ENCODE results near the gene PFDN1. TPM values are rescaled to one million over a fixed set of nuclear protein-coding genes. Genes with fewer than 3 reads are reported as not detected.
A peak's percentile ranks its signal among the peaks of the same experiment; 100 is the strongest.

The PFDN1 gene
- total and polyA plus RNA-seq, 12 donors, result 49.1 to 194 (median 86.8) TPM

DNA sequence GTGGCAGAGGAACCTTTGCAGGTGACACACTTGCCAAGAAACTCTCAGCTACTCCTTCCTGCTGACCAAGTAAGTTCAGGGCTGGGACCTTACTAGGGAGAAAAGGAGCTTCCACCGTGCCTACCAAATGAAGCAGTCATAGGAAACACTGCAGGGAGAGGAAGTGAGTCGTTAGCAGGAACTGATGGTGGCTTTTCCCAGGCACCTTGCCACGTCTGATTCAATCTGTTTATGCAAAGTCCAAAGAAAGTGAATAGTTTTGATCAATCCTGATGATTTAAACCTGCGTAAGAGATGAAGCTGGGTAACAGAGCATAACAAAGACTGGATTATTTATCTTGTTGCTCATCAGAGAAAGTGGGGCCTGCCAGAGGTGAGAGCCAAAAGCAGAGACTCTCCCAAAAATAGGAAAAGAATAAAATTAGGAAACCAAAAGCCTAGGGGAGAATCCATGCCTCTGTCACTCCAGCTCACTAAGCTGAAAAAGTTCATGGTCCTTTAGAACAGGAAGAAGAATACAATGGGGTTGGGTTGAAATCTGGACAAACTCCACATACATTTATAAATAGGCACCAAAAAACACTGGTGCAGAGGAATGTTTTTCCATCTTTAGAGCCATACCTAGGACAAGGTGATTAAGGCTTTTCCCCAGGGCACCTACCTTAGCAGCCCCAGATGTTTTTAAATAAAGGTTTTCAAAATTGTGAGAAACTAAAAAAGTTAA is 9.3 kb upstream of the PFDN1 start:
- H3K27ac ChIP-seq, result peak overlapping the region in 2 of 5 donors; percentile 58 to 59
- no peaks in the 10 kb centered on the region for H3K9me3 ChIP-seq (replicated peaks in 1 of 3)
- intact Hi-C loops (cut with DNase I), result no loop called here
- WGBS, 4 donors, result 18 to 40% (median 32%) methylated on average over 4 of the region's 4 CpGs
- H3K36me3 ChIP-seq (replicated peaks in 1 of 2), result no peaks in the 10 kb centered on the region
- DNase-seq, result peak in 6 of 7 donors; percentile 41 to 73 (median 54)
- H3K27me3 ChIP-seq, result no peaks in the 10 kb centered on the region
- TF ChIP-seq POLR2A (IDR thresholded peaks at IDR 0.05), result no peak
- TF ChIP-seq, protein P1, sequence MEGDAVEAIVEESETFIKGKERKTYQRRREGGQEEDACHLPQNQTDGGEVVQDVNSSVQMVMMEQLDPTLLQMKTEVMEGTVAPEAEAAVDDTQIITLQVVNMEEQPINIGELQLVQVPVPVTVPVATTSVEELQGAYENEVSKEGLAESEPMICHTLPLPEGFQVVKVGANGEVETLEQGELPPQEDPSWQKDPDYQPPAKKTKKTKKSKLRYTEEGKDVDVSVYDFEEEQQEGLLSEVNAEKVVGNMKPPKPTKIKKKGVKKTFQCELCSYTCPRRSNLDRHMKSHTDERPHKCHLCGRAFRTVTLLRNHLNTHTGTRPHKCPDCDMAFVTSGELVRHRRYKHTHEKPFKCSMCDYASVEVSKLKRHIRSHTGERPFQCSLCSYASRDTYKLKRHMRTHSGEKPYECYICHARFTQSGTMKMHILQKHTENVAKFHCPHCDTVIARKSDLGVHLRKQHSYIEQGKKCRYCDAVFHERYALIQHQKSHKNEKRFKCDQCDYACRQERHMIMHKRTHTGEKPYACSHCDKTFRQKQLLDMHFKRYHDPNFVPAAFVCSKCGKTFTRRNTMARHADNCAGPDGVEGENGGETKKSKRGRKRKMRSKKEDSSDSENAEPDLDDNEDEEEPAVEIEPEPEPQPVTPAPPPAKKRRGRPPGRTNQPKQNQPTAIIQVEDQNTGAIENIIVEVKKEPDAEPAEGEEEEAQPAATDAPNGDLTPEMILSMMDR (IDR thresholded peaks at IDR 0.05), result no peak
- no peak overlapping the region for H3K4me3 ChIP-seq
- H3K4me1 ChIP-seq (replicated peaks in 1 of 2), result peaks cover 5 to 16% of the 10 kb centered on the region in 2 donors

DNA sequence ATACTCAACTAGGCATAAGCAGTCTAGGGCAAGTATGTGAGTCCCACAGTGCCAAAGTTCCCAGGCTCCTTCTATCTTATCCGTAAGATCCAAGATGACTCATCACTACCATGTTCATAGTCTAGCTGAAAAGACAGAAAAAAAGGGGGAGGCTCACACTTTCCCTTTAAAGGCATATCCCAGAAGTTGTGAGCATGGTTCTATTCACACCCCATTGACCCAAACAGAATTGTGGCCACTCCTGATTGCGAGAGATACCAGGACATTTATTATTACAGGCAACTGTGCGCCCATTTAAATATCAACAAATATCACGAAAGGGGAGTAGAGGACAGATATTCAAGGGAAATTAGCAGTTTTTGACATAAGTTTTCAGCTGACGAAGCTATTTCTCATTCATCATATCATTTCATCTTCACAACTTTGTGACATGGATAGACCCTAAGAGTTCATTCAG is 8.1 kb upstream of the PFDN1 start:
- Histone ChIP-seq H3K9me3 (replicated peaks in 1 of 3) (no peaks in the 10 kb centered on the region), H3K36me3 (replicated peaks in 1 of 2) (no peaks in the 10 kb centered on the region), H3K4me3 (no peak overlapping the region), H3K27ac (peak overlapping the region in 1 of 5 donors; percentile 58), H3K27me3 (no peaks in the 10 kb centered on the region), H3K4me1 (replicated peaks in 1 of 2) (peaks cover 5 to 16% of the 10 kb centered on the region in 2 donors)
- peak in 4 of 7 donors; percentile 43 to 72 (median 66) for DNase-seq
- TF ChIP-seq, protein P1 (IDR thresholded peaks at IDR 0.05), result no peak
- TF ChIP-seq POLR2A (IDR thresholded peaks at IDR 0.05), result peak in 1 of 2 donors; percentile 13
- intact Hi-C loops (cut with DNase I), result no loop called here
- 69 to 79% (median 75%) methylated on average over 5 of the region's 5 CpGs for WGBS, 4 donors

DNA sequence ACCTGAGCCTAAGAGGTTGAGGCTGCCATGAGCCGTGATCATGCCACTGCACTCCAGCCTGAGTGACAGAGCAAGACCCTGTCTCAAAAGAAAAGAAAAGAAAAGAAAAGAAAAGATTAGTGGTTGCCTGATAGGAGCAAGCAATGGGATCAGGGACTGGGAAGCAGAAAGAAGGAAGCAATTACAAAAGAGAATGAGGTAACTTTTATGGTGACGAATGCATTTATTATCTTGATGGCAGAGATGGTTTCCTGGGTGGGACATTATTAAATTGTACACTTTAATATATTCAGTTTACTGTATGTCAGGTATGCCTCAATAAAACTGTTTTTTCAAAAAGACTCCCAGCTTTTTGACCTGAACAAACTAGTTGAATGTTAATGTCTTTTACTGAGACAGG is 7.5 kb upstream of the PFDN1 start:
- no peak for DNase-seq
- Histone ChIP-seq H3K4me3 (no peak overlapping the region), H3K36me3 (replicated peaks in 1 of 2) (no peaks in the 10 kb centered on the region), H3K9me3 (replicated peaks in 1 of 3) (no peaks in the 10 kb centered on the region), H3K4me1 (replicated peaks in 1 of 2) (peaks cover 5 to 16% of the 10 kb centered on the region in 2 donors), H3K27me3 (no peaks in the 10 kb centered on the region), H3K27ac (peak overlapping the region in 1 of 5 donors; percentile 7)
- intact Hi-C loops (cut with DNase I), result no loop called here
- TF ChIP-seq, protein P1 (IDR thresholded peaks at IDR 0.05), result no peak
- no peak for TF ChIP-seq POLR2A (IDR thresholded peaks at IDR 0.05)
- 66 to 79% (median 74%) methylated on average over 2 of the region's 2 CpGs for WGBS, 4 donors

- H3K36me3 ChIP-seq (replicated peaks in 1 of 2), result no peaks in the 10 kb centered on the region
- TF ChIP-seq, protein P1 (IDR thresholded peaks at IDR 0.05), result no peak
- TF ChIP-seq POLR2A (IDR thresholded peaks at IDR 0.05), result no peak
- H3K4me3 ChIP-seq, result no peak overlapping the region
- 83 to 89% (median 87%) methylated on average over 3 of the region's 3 CpGs for WGBS, 4 donors
- H3K27ac ChIP-seq, result no peak overlapping the region
- no peak for DNase-seq
- no peaks in the 10 kb centered on the region for H3K9me3 ChIP-seq (replicated peaks in 1 of 3)
- no peaks in the 10 kb centered on the region for H3K27me3 ChIP-seq
- peaks cover 5 to 16% of the 10 kb centered on the region in 2 donors for H3K4me1 ChIP-seq (replicated peaks in 1 of 2)
- intact Hi-C loops (cut with DNase I), result no loop called here
Observed at GRCh38 chr5:140309706-140310249, 6.9 kb upstream of the PFDN1 start.

Measured in adrenal gland (tissue), 12 donors.